OCI-LY7 (cell line): ENCODE data around the gene CACNB3. TPM values are rescaled to one million over a fixed set of nuclear protein-coding genes. Genes with fewer than 3 reads are reported as not detected.

ENCODE experiments used
- BruUV-seq: library from RNA; stranded (reverse); fragments of 400-500 nt; replicated peaks from 2 replicates; lab custom pipeline; 2021; lab: Mats Ljungman, UMichigan
- CTCF ChIA-PET: fragments of 300-600 bp; sonication (Branson Sonifier 250); formaldehyde crosslinking; loops from one replicate; lab custom pipeline; 2022; ENCODE audit warnings: antibody characterized with exemption; ENCODE audit not compliant: unreplicated experiment; lab: Charles Lee
- POLR2A ChIA-PET: fragments of 300-600 bp; sonication (Branson Sonifier 250); formaldehyde crosslinking; loops from one replicate; lab custom pipeline; 2022; ENCODE audit warnings: antibody characterized with exemption; lab: Charles Lee
- DNase-seq: peaks from one replicate; pipeline ENCODE4 v3.0.0-alpha.2; 2015; ENCODE audit warnings: low spot score
- H2AFZ ChIP-seq: fragments of 200-600 bp; sonication (generic), shearing (Covaris generic); 2 replicates; pipeline ENCODE4 v1.6.1; 2014; ENCODE audit warnings: mild to moderate bottlenecking, antibody characterized with exemption, low read length, moderate library complexity
- H3K27ac ChIP-seq: fragments of 200-600 bp; sonication (generic); 2 replicates; pipeline ENCODE4 v1.5.1; 2014; ENCODE audit warnings: mixed run types, low read depth, mild to moderate bottlenecking, moderate library complexity, low read length, inconsistent platforms; ENCODE audit not compliant: poor library complexity, severe bottlenecking
- H3K36me3 ChIP-seq: fragments of 200-600 bp; sonication (generic); 2 replicates; pipeline ENCODE4 v1.6.1; 2014; ENCODE audit warnings: mild to moderate bottlenecking, antibody characterized with exemption, low read length, moderate library complexity, mixed read lengths; ENCODE audit not compliant: insufficient read depth
- H3K4me1 ChIP-seq: fragments of 200-600 bp; sonication (generic); 2 replicates; pipeline ENCODE4 v1.5.1; 2014; ENCODE audit warnings: mild to moderate bottlenecking, low read length; ENCODE audit not compliant: insufficient read depth, poor library complexity, severe bottlenecking
- H3K4me2 ChIP-seq: fragments of 200-600 bp; sonication (generic); 2 replicates; pipeline ENCODE4 v1.6.1; 2014; ENCODE audit warnings: mild to moderate bottlenecking, low read length
- H3K4me3 ChIP-seq: fragments of 200-600 bp; sonication (generic); 2 replicates; pipeline ENCODE4 v1.5.1; 2014; ENCODE audit warnings: mild to moderate bottlenecking, low read depth, low read length; ENCODE audit not compliant: poor library complexity, severe bottlenecking
- H3K79me2 ChIP-seq: fragments of 200-600 bp; sonication (generic); 2 replicates; pipeline ENCODE4 v1.6.1; 2016; ENCODE audit warnings: low read depth, mild to moderate bottlenecking, low read length, moderate library complexity, mixed read lengths; ENCODE audit not compliant: insufficient read depth
- H3K9me2 ChIP-seq: fragments of 200-600 bp; sonication (generic); 2 replicates; pipeline ENCODE4 v1.6.1; 2016; ENCODE audit warnings: mild to moderate bottlenecking, low read length, mixed read lengths; ENCODE audit not compliant: insufficient read depth
- H3K9me3 ChIP-seq: fragments of 200-600 bp; sonication (generic); 2 replicates; pipeline ENCODE4 v1.6.1; 2014; ENCODE audit warnings: mild to moderate bottlenecking, mixed run types, low read length, mixed read lengths
- H4K20me1 ChIP-seq: fragments of 200-600 bp; sonication (generic); 2 replicates; pipeline ENCODE4 v1.6.1; 2014; ENCODE audit warnings: mild to moderate bottlenecking, antibody characterized with exemption, low read length, moderate library complexity, mixed read lengths; ENCODE audit not compliant: insufficient read depth
- CTCF ChIP-seq: fragments of 200-600 bp; sonication (generic); conservative IDR thresholded peaks from 2 replicates; pipeline ENCODE4 v1.5.1; 2014; ENCODE audit warnings: mild to moderate bottlenecking, antibody characterized with exemption, low read length, moderate library complexity, mixed read lengths
- EZH2phosphoT487 ChIP-seq: fragments of 200-600 bp; sonication (generic); IDR thresholded peaks from 2 replicates; pipeline ENCODE4 v1.6.1; 2018; ENCODE audit warnings: low read depth, borderline replicate concordance, mild to moderate bottlenecking, mixed run types, antibody characterized with exemption, low read length, moderate library complexity, mixed read lengths
- intact Hi-C: fragments of 100-400 bp; cut with micrococcal nuclease; formaldehyde crosslinking; loops from one replicate; pipeline ENCODE4 v1.10.0; 2022; ENCODE audit not compliant: unreplicated experiment
- total RNA-seq, 2 experiments: library from RNA; depleted of rRNA in 1 of 2; stranded (reverse); fragments of >200 nt in 1 of 2; shearing (Covaris generic) in 1 of 2; gene quantifications; 2 replicates each; pipeline ENCODE4 v1.2.3, GENCODE V29; 2014 to 2022

The CACNB3 gene
- total RNA-seq, 2 experiments from 2014 or later = 5.6 to 20.6 TPM

GRCh38 chr12:48819986-48820725 is 1.9 kb downstream of the CACNB3 start:
- CTCF ChIA-PET = no interaction called here

GRCh38 chr12:48822139-48822538 is 3.8 kb downstream of the CACNB3 start:
- no peak for TF ChIP-seq CTCF
- TF ChIP-seq EZH2phosphoT487 = no peak
- ChIA-PET POLR2A (no interaction called here), CTCF (no interaction called here)
- Histone ChIP-seq H2AFZ (no peak overlapping the region), H3K4me3 (no peak overlapping the region), H3K36me3 (no peaks in the 10 kb centered on the region), H4K20me1 (no peaks in the 10 kb centered on the region), H3K4me1 (peaks cover 12% of the 10 kb centered on the region), H3K9me3 (no peaks in the 10 kb centered on the region), H3K4me2 (no peak overlapping the region), H3K9me2 (no peaks in the 10 kb centered on the region), H3K27ac (no peak overlapping the region), H3K79me2 (no peaks in the 10 kb centered on the region)
- no peak for DNase-seq
- intact Hi-C loops = no loop called here
- no TSS peak for BruUV-seq

More at GRCh38 chr12:48819986-48820725, 1.9 kb downstream of the CACNB3 start:
- H2AFZ ChIP-seq = no peak overlapping the region
- H3K4me3 ChIP-seq = no peak overlapping the region
- no peaks in the 10 kb centered on the region for H3K36me3 ChIP-seq
- BruUV-seq = no TSS peak
- peaks cover 19% of the 10 kb centered on the region for H3K4me1 ChIP-seq
- no peaks in the 10 kb centered on the region for H3K79me2 ChIP-seq
- H3K27ac ChIP-seq = no peak overlapping the region
- H3K4me2 ChIP-seq = no peak overlapping the region
- intact Hi-C loops = no loop called here
- DNase-seq = no peak
- no peaks in the 10 kb centered on the region for H4K20me1 ChIP-seq
- no peaks in the 10 kb centered on the region for H3K9me3 ChIP-seq
- POLR2A ChIA-PET = interaction anchor here (0.8 to 0.9 kb wide), 2 partner anchors 14 to 24 kb away, joined by 3 to 4 read pairs; no protein-coding TSS in a partner anchor
- H3K9me2 ChIP-seq = no peaks in the 10 kb centered on the region
- TF ChIP-seq CTCF (no peak), EZH2phosphoT487 (no peak)

- H4K20me1 ChIP-seq = no peaks in the 10 kb centered on the region
- peaks cover 3% of the 10 kb centered on the region; the same call in 1 of the 2 replicates for H3K36me3 ChIP-seq
- no peaks in the 10 kb centered on the region for H3K9me2 ChIP-seq
- ChIA-PET POLR2A (no interaction called here), CTCF (interaction anchor here (0.6 kb wide), 1 partner anchor 32 kb away, joined by 3 read pairs; no protein-coding TSS in a partner anchor)
- no TSS peak for BruUV-seq
- H2AFZ ChIP-seq = no peak overlapping the region
- no peak for DNase-seq
- no peaks in the 10 kb centered on the region for H3K79me2 ChIP-seq
- intact Hi-C loops = no loop called here
- no peak overlapping the region for H3K4me2 ChIP-seq
- no peak overlapping the region for H3K27ac ChIP-seq
- peaks cover 7% of the 10 kb centered on the region for H3K4me1 ChIP-seq
- H3K9me3 ChIP-seq = no peaks in the 10 kb centered on the region
- no peak for TF ChIP-seq EZH2phosphoT487
- no peak for TF ChIP-seq CTCF
- no peak overlapping the region for H3K4me3 ChIP-seq
Observed at GRCh38 chr12:48822711-48823110, 4.4 kb downstream of the CACNB3 start.
